RWPE1 (cell line): ENCODE data around the gene DLGAP1.
A peak's percentile ranks its signal among the peaks of the same experiment; 100 is the strongest.
"Not testable (repeated sequence)": the region's sequence is repeated elsewhere in the genome, so short reads cannot be mapped to it uniquely, and the experiment has no call there.

Source experiments
- CTCF ChIA-PET: fragments of 350-600 bp; sonication (Branson Sonifier 250); formaldehyde crosslinking; extraction: SDS; loops from one replicate; lab custom pipeline; 2021; lab: Yijun Ruan, JAX
- POLR2A ChIA-PET: fragments of 400-600 bp; formaldehyde crosslinking; extraction: SDS; loops from one replicate; lab custom pipeline; 2020; ENCODE audit warnings: antibody characterized with exemption; ENCODE audit not compliant: low non-redundant PET; lab: Yijun Ruan, JAX
- DNase-seq: peaks from one replicate; pipeline ENCODE4 v3.0.0; 2012; ENCODE audit warnings: low spot score
- H3K27ac ChIP-seq: fragments of 450-650 bp; 2 replicates; pipeline ENCODE4 v1.5.1; 2017
- CTCF ChIP-seq: fragments of 450-650 bp; conservative IDR thresholded peaks from 2 replicates; pipeline ENCODE4 v1.5.1; 2017; ENCODE audit warnings: low read depth, mild to moderate bottlenecking

Gene DLGAP1

GRCh38 chr18:3584266-3584861 is 870.7 kb downstream of the DLGAP1 start:
- TF ChIP-seq CTCF = no peak
- ChIA-PET POLR2A (no interaction called here), CTCF (interaction anchor here (0.6 to 2.4 kb wide), 4 partner anchors 10 to 130 kb away, joined by 3 to 9 read pairs (median 5); no protein-coding TSS in a partner anchor)

GRCh38 chr18:3583873-3584247 is 871.2 kb downstream of the DLGAP1 start:
- POLR2A ChIA-PET = no interaction called here
- no peak for TF ChIP-seq CTCF

More at GRCh38 chr18:3584266-3584861, 870.7 kb downstream of the DLGAP1 start:
- H3K27ac ChIP-seq = no peak overlapping the region
- no peak for DNase-seq

GRCh38 chr18:3583106-3583872 is 871.8 kb downstream of the DLGAP1 start:
- POLR2A ChIA-PET, DNase-seq, CTCF ChIA-PET: not testable (repeated sequence)
- peak overlapping the region; percentile 62 for H3K27ac ChIP-seq

More at GRCh38 chr18:3583873-3584247, 871.2 kb downstream of the DLGAP1 start:
- no peak for DNase-seq
- H3K27ac ChIP-seq = peak overlapping the region; percentile 62
- CTCF ChIA-PET = no interaction called here

GRCh38 chr18:3581890-3582289 is 873.2 kb downstream of the DLGAP1 start:
- TF ChIP-seq CTCF = no peak
- no peak overlapping the region for H3K27ac ChIP-seq
- no peak for DNase-seq
- CTCF ChIA-PET = interaction anchor here (0.6 kb wide), 1 partner anchor 285 kb away, joined by 3 read pairs; no protein-coding TSS in a partner anchor
- POLR2A ChIA-PET = no interaction called here

GRCh38 chr18:3580523-3581025 is 874.5 kb downstream of the DLGAP1 start:
- DNase-seq, POLR2A ChIA-PET, H3K27ac ChIP-seq: not testable (repeated sequence)
- CTCF ChIA-PET = interaction anchor here (1.4 kb wide), 1 partner anchor 85 kb away, joined by 3 read pairs; no protein-coding TSS in a partner anchor

GRCh38 chr18:3579701-3580100 is 875.4 kb downstream of the DLGAP1 start:
- H3K27ac ChIP-seq = no peak overlapping the region
- DNase-seq = no peak
- no peak for TF ChIP-seq CTCF
- ChIA-PET POLR2A (interaction anchor here (0.6 kb wide), 1 partner anchor 13 kb away, joined by 4 read pairs; no protein-coding TSS in a partner anchor), CTCF (interaction anchor here (1.4 kb wide), 1 partner anchor 86 kb away, joined by 3 read pairs; no protein-coding TSS in a partner anchor)

GRCh38 chr18:3578621-3579020 is 876.5 kb downstream of the DLGAP1 start:
- DNase-seq = no peak
- POLR2A ChIA-PET = no interaction called here
- no peak overlapping the region for H3K27ac ChIP-seq
- CTCF ChIA-PET = no interaction called here
- no peak for TF ChIP-seq CTCF
